Measurements from ENCODE around the gene EPX.
A peak's percentile ranks its signal among the peaks of the same experiment; 100 is the strongest.

DNA sequence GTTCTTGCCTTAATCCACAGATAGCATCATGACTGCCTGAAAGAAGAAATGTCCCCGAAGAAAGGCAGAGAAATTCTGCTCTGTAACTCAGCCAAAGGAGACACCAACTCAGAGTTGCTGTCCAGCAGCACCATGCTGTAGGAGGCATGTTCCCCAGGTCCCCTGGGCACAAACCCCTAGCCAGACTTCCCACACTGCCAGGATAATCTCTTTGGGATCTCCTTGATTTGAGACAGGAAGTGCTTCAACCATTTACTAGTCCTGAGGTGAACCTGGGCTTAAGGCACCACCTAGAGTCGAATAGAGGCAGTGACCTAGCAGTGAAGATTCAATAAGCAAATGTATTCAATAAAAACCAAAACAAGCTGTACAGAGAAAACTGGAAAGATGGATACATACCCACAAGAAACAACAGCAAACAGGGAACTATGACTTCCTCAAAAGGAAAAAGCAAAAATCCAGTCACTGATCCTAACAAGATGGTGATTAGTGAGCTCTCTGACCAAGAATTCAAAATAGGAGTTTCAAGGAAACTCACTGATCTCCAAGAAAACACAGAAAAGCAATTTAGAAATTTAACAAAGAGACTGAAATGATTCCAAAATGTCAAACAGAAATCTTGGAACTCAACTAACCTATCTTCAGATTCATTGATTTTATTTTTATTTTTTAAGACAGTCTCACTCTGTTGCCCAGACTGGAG is 20.0 kb upstream of the EPX start:
- TF ChIP-seq EZH2 (IDR thresholded peaks at IDR 0.05; ENCODE audit: borderline replicate concordance, low read length): no peak
- TF ChIP-seq, protein P1, sequence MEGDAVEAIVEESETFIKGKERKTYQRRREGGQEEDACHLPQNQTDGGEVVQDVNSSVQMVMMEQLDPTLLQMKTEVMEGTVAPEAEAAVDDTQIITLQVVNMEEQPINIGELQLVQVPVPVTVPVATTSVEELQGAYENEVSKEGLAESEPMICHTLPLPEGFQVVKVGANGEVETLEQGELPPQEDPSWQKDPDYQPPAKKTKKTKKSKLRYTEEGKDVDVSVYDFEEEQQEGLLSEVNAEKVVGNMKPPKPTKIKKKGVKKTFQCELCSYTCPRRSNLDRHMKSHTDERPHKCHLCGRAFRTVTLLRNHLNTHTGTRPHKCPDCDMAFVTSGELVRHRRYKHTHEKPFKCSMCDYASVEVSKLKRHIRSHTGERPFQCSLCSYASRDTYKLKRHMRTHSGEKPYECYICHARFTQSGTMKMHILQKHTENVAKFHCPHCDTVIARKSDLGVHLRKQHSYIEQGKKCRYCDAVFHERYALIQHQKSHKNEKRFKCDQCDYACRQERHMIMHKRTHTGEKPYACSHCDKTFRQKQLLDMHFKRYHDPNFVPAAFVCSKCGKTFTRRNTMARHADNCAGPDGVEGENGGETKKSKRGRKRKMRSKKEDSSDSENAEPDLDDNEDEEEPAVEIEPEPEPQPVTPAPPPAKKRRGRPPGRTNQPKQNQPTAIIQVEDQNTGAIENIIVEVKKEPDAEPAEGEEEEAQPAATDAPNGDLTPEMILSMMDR (conservative IDR thresholded peaks at IDR 0.05 in 1 of 2, IDR thresholded peaks at IDR 0.05 in 1 of 2; ENCODE audit: extremely low read depth in 1 of 2, insufficient read depth in 1 of 2, low read depth in 1 of 2, low read length in 2 of 2): peak; percentile 57 to 68
